GM18907 (cell line): ENCODE results near the gene ULK4.

Experiments used
- ATAC-seq: cut with Tn5 transposase; IDR thresholded peaks from one replicate; pipeline ENCODE4 v1.9.1; 2021; ENCODE audit warnings: mild to moderate bottlenecking, moderate library complexity; ENCODE audit not compliant: unreplicated experiment

Gene ULK4

GRCh38 chr3:41241800-41242571, 719.9 kb downstream of the ULK4 start:
- no peak for ATAC-seq

- ATAC-seq = no peak
Observed at GRCh38 chr3:41241161-41241560, 720.7 kb downstream of the ULK4 start.

- no peak for ATAC-seq
Observed at GRCh38 chr3:41239587-41239986, 722.3 kb downstream of the ULK4 start.

GRCh38 chr3:41237907-41238306, 724.0 kb downstream of the ULK4 start:
- ATAC-seq = no peak

- ATAC-seq = no peak
Observed at GRCh38 chr3:41236228-41236627, 725.7 kb downstream of the ULK4 start.

- no peak for ATAC-seq
Observed at GRCh38 chr3:41234823-41235721, 726.8 kb downstream of the ULK4 start.

GRCh38 chr3:41224120-41224806, 737.6 kb downstream of the ULK4 start:
- no peak for ATAC-seq

GRCh38 chr3:41223691-41224090, 738.2 kb downstream of the ULK4 start:
- ATAC-seq = no peak

- no peak for ATAC-seq
Observed at GRCh38 chr3:41223078-41223477, 738.8 kb downstream of the ULK4 start.

- no peak for ATAC-seq
Observed at GRCh38 chr3:41222501-41222900, 739.4 kb downstream of the ULK4 start.

- ATAC-seq = no peak
Observed at GRCh38 chr3:41222012-41222411, 739.9 kb downstream of the ULK4 start.

GRCh38 chr3:41220906-41221677, 740.8 kb downstream of the ULK4 start:
- no peak for ATAC-seq

GRCh38 chr3:41219424-41219823, 742.5 kb downstream of the ULK4 start:
- no peak for ATAC-seq

GRCh38 chr3:41216993-41217392, 744.9 kb downstream of the ULK4 start:
- ATAC-seq = no peak

- no peak for ATAC-seq
Observed at GRCh38 chr3:41216422-41216821, 745.5 kb downstream of the ULK4 start.

GRCh38 chr3:41213588-41213987, 748.3 kb downstream of the ULK4 start:
- no peak for ATAC-seq

GRCh38 chr3:41212088-41212487, 749.8 kb downstream of the ULK4 start:
- ATAC-seq = no peak

GRCh38 chr3:41210966-41211365, 750.9 kb downstream of the ULK4 start:
- no peak for ATAC-seq

- ATAC-seq = no peak
Observed at GRCh38 chr3:41209646-41210045, 752.3 kb downstream of the ULK4 start.

- no peak for ATAC-seq
Observed at GRCh38 chr3:41208507-41209220, 753.2 kb downstream of the ULK4 start.
